Ovary (tissue), 9 donors: ENCODE measurements around the gene FIBCD1. TPM values are rescaled to one million over a fixed set of nuclear protein-coding genes. Genes with fewer than 3 reads are reported as not detected.

Experiments
- DNase-seq, 5 donors: peaks; one replicate each; pipeline ENCODE4 v3.0.0-alpha.2; 2019 to 2020
- H3K27ac ChIP-seq, 2 donors: fragments of 200-600 bp; one replicate each; pipeline versions ENCODE4 v1.5.1 to v1.8.0; 2019 to 2022
- H3K27me3 ChIP-seq: fragments of 200-600 bp; one replicate; pipeline ENCODE4 v1.8.0; 2022
- H3K36me3 ChIP-seq: fragments of 200-600 bp; sonication (generic); one replicate; pipeline ENCODE4 v1.5.1; 2019
- H3K4me1 ChIP-seq: one replicate; pipeline ENCODE4 v1.8.1; 2013; ENCODE audit warnings: mild to moderate bottlenecking, moderate library complexity; ENCODE audit not compliant: insufficient read depth
- H3K4me3 ChIP-seq: fragments of 200-600 bp; sonication (generic); one replicate; pipeline ENCODE4 v1.5.1; 2017
- H3K9me3 ChIP-seq, 2 donors: fragments of 200-600 bp in 1 of 2; sonication (generic) in 1 of 2; one replicate each; pipeline versions ENCODE4 v1.5.1 to v1.8.1; 2013 to 2019; ENCODE audit warnings: mild to moderate bottlenecking in 1 of 2, moderate library complexity in 1 of 2
- EP300 ChIP-seq: sonication (generic); formaldehyde crosslinking; IDR thresholded peaks from one replicate; pipeline ENCODE4 v1.6.1; 2017; ENCODE audit warnings: antibody characterized with exemption
- POLR2A ChIP-seq: fragments of 450-650 bp; IDR thresholded peaks from one replicate; pipeline ENCODE4 v1.6.1; 2017; ENCODE audit warnings: antibody characterized with exemption, mild to moderate bottlenecking, moderate library complexity
- whole genome bisulfite sequencing, 3 donors: extraction: QIAGEN DNeasy Blood & Tissue Kit in 1 of 3; methylation state at CpG; one replicate each; pipeline versions ENCODE4 v1.1.5 to v1.1.7; 2013 to 2017; 5-methylcytosine and 5-hydroxymethylcytosine counted together
- intact Hi-C, 4 donors: fragments of 100-400 bp; cut with DNase I; formaldehyde crosslinking; loops; one replicate each; pipeline versions ENCODE4 v1.11.0 to v1.15.1; 2022 to 2023
- polyA plus RNA-seq, 2 donors: library from polyadenylated mRNA; stranded (reverse); fragments of 200-250 nt in 1 of 2; fragments of 350-450 nt in 1 of 2; fragmentation: Illumina TruSeq in 1 of 2; extraction: RNeasy Lipid Tissue Mini Kit (QIAGEN cat#74804) in 1 of 2; gene quantifications; one replicate each; pipeline ENCODE4 v1.2.3, GENCODE V29; 2013 to 2014
- total RNA-seq, 7 donors: library from RNA; depleted of rRNA in 2 of 7; stranded (reverse); fragments of >200 nt in 2 of 7; fragmentation: NEBNext Ultra II Directional in 3 of 7; extraction: Animal tissue kit (Norgen Biotek cat#: 25700) in 3 of 7; gene quantifications; one replicate each; pipeline versions ENCODE4 v1.1.0 to v1.2.4, GENCODE V29; 2016 to 2023
- TF ChIP-seq, protein P1 (sequence below), 3 donors: fragments of 450-650 bp in 2 of 3; fragments of 200-600 bp in 1 of 3; IDR thresholded peaks; one replicate each; pipeline versions ENCODE4 v1.5.1 to v1.8.0; 2016 to 2022; ENCODE audit warnings: antibody characterized with exemption in 3 of 3, mild to moderate bottlenecking in 1 of 3
- donor health status: DM: no; HTN: no; CAD: no; lungs with moderate emphysema.
- donor health status: DM: no; HTN: no; CAD: no.
- donor health status: Bipolar disorder and iron deficiency.
- donor health status: DM: yes; HTN: yes; CAD: no.
- donor health status: DM: no; HTN: no; CAD: no.
- donor health status: DM: yes; HTN: yes; CAD: no.

The FIBCD1 gene
- total and polyA plus RNA-seq, 9 donors, result 0.06 to 0.45 (median 0.12) TPM; not detected in 3

DNA sequence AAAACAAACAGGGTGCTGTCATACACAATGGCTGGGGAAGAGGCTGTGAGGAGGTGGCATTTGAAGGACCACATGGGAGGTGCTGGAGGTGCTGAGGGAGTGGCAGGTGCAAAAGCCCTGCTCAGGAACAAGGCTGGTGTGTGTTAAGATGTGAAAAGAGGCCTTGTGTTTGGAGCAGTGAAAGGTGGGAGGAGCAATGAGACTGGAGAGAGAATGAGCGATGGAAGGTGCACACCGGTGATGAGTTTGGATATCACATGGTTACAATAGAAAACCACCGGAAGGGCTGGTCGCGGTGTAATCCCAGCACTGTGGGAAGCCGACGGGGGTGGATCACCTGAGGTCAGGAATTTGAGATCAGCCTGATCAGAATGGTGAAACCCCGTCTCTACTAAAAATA is 9.2 kb upstream of the FIBCD1 start:
- 64 to 67% (median 65%) methylated on average over 8 of the region's 8 CpGs for WGBS, 3 donors
- H3K27me3 ChIP-seq, result no peaks in the 10 kb centered on the region
- intact Hi-C loops, result loop anchor here in 1 of 4 donors (10.0 kb wide), 1 partner anchor 183 kb away; no protein-coding TSS in a partner anchor

GRCh38 chr9:130947618-130948140 is 8.6 kb upstream of the FIBCD1 start:
- no peaks in the 10 kb centered on the region for H3K36me3 ChIP-seq
- H3K27me3 ChIP-seq, result no peaks in the 10 kb centered on the region
- TF ChIP-seq EP300 (no peak), POLR2A (no peak)
- TF ChIP-seq, protein P1, sequence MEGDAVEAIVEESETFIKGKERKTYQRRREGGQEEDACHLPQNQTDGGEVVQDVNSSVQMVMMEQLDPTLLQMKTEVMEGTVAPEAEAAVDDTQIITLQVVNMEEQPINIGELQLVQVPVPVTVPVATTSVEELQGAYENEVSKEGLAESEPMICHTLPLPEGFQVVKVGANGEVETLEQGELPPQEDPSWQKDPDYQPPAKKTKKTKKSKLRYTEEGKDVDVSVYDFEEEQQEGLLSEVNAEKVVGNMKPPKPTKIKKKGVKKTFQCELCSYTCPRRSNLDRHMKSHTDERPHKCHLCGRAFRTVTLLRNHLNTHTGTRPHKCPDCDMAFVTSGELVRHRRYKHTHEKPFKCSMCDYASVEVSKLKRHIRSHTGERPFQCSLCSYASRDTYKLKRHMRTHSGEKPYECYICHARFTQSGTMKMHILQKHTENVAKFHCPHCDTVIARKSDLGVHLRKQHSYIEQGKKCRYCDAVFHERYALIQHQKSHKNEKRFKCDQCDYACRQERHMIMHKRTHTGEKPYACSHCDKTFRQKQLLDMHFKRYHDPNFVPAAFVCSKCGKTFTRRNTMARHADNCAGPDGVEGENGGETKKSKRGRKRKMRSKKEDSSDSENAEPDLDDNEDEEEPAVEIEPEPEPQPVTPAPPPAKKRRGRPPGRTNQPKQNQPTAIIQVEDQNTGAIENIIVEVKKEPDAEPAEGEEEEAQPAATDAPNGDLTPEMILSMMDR (IDR thresholded peaks at IDR 0.05), result no peak
- H3K9me3 ChIP-seq, result no peaks in the 10 kb centered on the region
- WGBS, 3 donors, result 79 to 82% (median 81%) methylated on average over 13 of the region's 13 CpGs
- DNase-seq, result no peak
- intact Hi-C loops, result loop anchor here in 1 of 4 donors (10.0 kb wide), 1 partner anchor 183 kb away; no protein-coding TSS in a partner anchor
- no peak overlapping the region for H3K4me3 ChIP-seq
- no peak overlapping the region for H3K27ac ChIP-seq
- H3K4me1 ChIP-seq, result no peaks in the 10 kb centered on the region

More for the DNA sequence above, 9.2 kb upstream of the FIBCD1 start:
- no peak for TF ChIP-seq EP300
- H3K9me3 ChIP-seq, result no peaks in the 10 kb centered on the region
- H3K4me3 ChIP-seq, result no peak overlapping the region
- no peaks in the 10 kb centered on the region for H3K36me3 ChIP-seq
- DNase-seq, result no peak
- H3K27ac ChIP-seq, result no peak overlapping the region
- no peaks in the 10 kb centered on the region for H3K4me1 ChIP-seq

DNA sequence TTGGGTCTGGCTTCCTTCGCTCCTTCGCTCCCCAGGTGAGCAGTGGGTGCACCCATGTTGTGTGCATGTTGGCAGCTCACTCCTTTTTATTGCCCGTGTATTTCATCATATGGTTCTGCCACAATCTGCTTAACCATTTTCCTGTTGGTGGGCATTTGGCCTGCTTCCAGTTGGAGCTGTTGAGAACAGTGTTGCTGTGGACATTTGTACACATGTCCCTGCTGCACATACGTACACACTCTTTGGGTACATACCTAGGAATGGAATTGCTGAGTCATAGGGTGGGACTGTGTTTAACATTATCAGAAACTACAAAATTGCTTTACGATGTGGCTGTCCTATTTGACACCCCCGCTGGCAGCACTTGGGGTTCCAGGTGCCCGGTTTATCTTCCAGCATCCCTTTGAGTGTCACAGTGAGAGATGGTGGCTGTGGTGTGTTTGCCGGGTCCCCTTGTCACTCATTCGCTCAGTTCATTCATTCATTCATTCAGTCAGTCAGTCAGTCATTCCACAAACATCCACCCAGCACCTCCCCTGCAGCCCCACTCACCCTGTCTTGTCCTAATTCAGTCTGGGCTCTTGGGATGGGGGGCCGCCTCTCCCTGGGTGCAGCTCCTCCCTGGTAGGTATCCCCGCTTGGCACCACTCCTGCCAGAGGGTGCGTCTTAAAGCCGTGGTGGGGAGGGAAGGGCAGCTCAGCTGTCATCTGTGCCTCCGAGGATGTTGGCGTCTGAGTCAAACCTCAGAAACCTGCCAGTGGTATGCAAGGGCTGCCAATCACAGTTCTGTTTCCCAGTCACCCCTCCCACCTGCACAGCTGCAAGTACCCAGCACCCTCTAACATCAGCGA is 7.9 kb upstream of the FIBCD1 start:
- Histone ChIP-seq H3K36me3 (no peaks in the 10 kb centered on the region), H3K27ac (no peak overlapping the region), H3K4me3 (no peak overlapping the region), H3K4me1 (no peaks in the 10 kb centered on the region), H3K27me3 (no peaks in the 10 kb centered on the region), H3K9me3 (no peaks in the 10 kb centered on the region)
- intact Hi-C loops, result loop anchor here in 1 of 4 donors (10.0 kb wide), 1 partner anchor 182 kb away; no protein-coding TSS in a partner anchor
- DNase-seq, result no peak
- TF ChIP-seq EP300 (no peak), POLR2A (no peak)
- TF ChIP-seq, protein P1 (IDR thresholded peaks at IDR 0.05), result no peak
- WGBS, 3 donors, result 63 to 66% (median 66%) methylated on average over 16 of the region's 16 CpGs

- TF ChIP-seq, protein P1 (IDR thresholded peaks at IDR 0.05), result no peak
- TF ChIP-seq POLR2A, result no peak
- no peak for TF ChIP-seq EP300
- WGBS, 3 donors, result 88 to 93% (median 92%) methylated on average over 9 of the region's 9 CpGs
- H3K36me3 ChIP-seq, result no peaks in the 10 kb centered on the region
- intact Hi-C loops, result loop anchor here in 1 of 4 donors (10.0 kb wide), 1 partner anchor 180 kb away; no protein-coding TSS in a partner anchor
- H3K4me1 ChIP-seq, result no peaks in the 10 kb centered on the region
- DNase-seq, result no peak
- H3K9me3 ChIP-seq, result no peaks in the 10 kb centered on the region
- no peak overlapping the region for H3K4me3 ChIP-seq
- H3K27ac ChIP-seq, result no peak overlapping the region
- H3K27me3 ChIP-seq, result peaks cover 5% of the 10 kb centered on the region
Observed at GRCh38 chr9:130945173-130945572, 6.1 kb upstream of the FIBCD1 start.
